Midbrain (tissue), 1 donor: ENCODE results near the gene RIPOR1.

Experiments
- DNase-seq: peaks from one replicate; lab custom pipeline; 2025; lab: John Stamatoyannopoulos, UW

Gene RIPOR1

GRCh38 chr16:67538666-67539101, 10.1 kb downstream of the RIPOR1 start:
- no peak for DNase-seq

GRCh38 chr16:67539271-67539670, 10.6 kb downstream of the RIPOR1 start:
- no peak for DNase-seq

DNA sequence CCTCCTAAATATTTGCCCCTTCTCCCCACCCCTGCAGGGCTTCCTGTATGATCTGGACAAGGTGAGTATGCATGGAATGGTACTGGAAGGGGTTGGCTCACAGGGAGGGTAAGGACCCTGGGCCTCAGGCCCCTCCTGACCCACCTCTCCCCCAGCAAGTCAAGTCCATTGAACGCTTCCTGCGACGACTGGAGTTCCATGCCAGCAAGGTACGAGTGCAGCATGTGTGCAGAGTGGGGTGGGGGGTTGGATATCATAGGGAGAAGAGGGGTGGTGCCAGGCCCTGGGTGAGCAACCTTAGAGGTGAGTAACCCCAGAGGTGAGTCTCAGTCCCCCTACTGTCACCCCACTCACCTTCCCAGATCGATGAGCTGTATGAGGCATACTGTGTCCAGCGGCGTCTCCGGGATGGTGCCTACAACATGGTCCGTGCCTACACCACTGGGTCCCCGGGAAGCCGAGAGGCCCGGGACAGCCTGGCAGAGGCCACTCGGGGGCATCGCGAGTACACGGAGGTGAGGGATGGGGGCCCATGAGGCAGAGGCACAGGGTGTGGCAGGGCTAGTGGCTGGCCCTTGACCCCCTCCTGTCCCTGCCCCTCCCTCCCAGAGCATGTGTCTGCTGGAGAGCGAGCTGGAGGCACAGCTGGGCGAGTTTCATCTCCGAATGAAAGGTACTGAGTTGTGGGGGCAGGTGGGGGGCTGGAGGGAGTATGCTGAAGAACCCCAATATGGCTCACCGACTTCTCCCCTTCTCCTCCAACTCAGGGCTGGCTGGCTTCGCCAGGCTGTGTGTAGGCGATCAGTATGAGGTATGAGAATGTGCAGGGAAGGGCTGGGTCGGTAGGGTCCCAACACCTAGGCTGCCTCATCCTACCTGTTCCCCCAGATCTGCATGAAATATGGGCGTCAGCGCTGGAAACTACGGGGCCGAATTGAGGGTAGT, 11.3 kb downstream of the RIPOR1 start:
- DNase-seq: no peak

- DNase-seq: no peak
These were observed 12.1 kb downstream of the RIPOR1 start for GRCh38 chr16:67540756-67541155.

GRCh38 chr16:67541391-67542263, 13.0 kb downstream of the RIPOR1 start:
- no peak for DNase-seq

GRCh38 chr16:67542464-67542863, 13.8 kb downstream of the RIPOR1 start:
- no peak for DNase-seq

DNA sequence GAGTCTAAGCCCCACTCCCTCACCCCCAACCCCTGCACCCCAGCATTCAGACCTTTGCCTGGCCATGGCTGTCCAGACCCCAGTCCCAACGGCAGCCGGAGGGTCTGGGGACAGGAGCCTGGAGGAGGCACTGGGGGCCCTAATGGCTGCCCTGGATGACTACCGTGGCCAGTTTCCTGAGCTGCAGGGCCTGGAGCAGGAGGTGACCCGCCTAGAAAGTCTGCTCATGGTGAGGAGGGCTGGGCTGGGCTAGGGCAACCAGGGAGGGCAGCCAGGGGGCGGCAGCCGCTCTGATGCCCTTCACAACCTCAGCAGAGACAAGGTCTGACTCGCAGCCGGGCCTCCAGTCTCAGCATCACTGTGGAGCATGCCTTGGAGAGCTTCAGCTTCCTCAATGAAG, 14.4 kb downstream of the RIPOR1 start:
- DNase-seq: no peak

DNA sequence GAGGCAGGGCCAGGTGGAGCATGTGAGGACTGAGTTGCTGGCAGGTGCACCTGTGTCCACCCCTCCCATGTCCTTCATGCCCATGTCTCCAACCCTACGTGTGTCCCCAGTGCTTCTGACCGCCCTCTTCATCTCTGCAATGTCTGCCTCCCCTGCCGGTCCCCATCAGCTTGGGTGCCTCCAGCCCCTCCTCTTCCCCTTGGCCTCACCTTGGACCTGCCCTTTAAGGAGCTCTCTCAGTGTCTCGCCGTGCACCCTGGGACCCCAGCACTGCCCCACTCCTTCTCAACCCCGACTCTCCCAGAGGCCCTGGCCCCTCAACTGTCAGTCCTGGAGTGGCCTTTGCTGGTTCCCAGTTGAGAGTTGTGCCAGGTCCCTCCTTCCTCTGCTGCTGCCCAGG, 15.0 kb downstream of the RIPOR1 start:
- no peak for DNase-seq

DNA sequence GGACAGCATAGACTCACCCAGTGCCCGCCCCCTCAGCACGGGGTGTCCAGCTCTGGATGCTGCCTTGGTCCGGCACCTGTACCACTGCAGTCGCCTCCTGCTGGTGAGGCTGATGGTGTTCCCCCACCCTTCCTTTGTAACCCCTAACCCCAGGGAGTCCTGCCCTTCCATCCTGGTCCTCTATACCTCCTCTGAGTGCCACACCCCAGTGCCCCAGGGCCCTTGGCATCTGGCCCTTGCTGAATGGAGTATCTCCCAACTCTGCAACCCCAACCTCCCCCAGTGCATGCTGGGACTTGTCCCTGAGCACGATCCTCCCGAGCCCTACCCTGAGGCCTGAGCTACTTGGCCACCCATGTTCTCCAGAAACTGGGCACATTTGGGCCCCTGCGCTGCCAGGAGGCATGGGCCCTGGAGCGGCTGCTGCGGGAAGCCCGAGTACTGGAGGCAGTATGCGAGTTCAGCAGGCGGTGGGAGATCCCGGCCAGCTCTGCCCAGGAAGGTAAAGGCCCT, 15.8 kb downstream of the RIPOR1 start:
- no peak for DNase-seq

DNA sequence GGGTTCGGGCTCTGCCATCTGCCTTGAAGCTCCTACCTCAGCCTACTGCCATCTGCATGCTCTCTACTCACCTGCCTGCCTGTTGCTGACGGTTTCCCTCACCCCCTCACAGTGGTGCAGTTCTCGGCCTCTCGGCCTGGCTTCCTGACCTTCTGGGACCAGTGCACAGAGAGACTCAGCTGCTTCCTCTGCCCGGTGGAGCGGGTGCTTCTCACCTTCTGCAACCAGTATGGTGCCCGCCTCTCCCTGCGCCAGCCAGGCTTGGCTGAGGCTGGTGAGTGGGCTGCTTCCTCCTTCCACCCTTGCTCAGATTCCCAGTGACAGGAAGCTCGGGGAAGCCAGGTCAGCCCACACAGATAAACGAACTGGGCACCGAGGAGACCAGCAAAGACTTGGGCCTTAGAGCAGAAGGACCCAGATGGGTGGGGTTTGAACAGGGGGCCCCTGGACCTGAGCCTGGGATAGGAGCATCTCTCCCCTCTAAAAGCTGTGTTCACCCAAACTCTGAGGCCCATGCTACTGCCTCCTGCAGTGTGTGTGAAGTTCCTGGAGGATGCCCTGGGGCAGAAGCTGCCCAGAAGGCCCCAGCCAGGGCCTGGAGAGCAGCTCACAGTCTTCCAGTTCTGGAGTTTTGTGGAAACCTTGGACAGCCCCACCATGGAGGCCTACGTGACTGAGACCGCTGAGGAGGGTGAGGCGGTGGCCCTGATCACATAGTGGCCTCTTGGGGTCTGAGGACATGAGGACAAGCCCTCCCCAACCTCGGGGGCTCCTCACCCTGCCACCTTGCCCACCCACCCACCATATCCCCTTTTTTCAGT, 16.4 kb downstream of the RIPOR1 start:
- no peak for DNase-seq

GRCh38 chr16:67545665-67546024, 17.0 kb downstream of the RIPOR1 start:
- no peak for DNase-seq

DNA sequence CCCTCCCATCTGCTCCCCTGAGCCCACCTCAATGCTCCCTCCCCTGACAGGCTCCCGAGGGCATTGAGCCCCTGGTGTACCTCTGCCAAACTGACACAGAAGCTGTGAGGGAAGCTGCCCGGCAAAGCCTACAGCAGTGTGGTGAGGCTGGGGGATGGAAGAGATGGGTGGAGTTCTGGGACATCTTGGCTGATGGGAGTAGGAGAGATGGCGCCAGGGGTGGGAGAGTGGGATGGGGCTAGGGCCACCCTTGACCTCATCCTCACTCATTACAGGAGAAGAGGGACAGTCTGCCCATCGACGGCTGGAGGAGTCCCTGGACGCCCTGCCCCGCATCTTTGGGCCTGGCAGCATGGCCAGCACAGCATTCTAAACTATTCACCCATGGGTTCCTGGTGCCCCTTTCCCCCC, 17.5 kb downstream of the RIPOR1 start:
- no peak for DNase-seq

GRCh38 chr16:67546761-67547422, 18.3 kb downstream of the RIPOR1 start:
- peak; percentile 80 for DNase-seq

DNA sequence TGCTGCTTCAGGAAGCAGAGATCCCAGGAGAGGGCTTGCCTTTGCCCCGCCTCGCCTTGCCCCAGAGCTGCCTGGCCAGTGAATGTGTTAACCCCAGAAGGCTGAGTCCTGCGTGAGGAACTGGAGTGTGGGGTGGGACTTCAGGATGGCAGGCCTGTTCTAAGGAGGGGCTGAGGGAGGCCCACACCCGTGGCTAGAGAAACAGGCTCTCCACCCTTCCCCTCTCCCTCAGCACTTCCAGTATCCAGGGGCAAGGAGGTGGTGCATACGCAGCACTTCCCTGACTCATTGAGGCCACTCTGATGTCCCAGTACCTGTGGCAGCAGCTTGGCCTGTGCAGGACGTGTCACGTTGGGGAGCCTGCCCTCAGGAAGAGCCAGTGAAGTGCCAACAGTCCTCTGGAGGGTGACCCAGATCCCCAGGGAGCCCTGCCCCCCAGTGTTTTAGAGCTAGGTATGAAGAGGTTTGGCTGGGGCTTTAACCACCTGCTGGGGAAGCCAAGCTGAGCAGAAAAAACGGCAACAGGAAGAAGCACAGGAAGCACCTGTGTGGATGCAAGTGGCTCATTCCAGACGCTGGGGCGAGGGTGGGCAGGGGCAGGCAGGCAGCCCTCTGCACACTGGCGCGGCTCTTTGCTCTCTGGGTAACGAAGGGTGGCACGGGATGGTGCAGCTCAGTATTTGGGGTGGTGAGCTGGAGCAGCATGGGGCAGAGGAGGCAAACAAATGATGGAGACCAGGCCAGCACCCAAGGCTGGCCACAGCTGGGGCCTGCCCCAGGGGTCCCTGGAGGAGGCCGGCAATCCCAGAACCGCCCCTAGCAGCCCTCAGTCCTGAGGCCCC, 19.0 kb downstream of the RIPOR1 start:
- no peak for DNase-seq

- no peak for DNase-seq
These were observed 19.9 kb downstream of the RIPOR1 start for GRCh38 chr16:67548265-67549126.

DNA sequence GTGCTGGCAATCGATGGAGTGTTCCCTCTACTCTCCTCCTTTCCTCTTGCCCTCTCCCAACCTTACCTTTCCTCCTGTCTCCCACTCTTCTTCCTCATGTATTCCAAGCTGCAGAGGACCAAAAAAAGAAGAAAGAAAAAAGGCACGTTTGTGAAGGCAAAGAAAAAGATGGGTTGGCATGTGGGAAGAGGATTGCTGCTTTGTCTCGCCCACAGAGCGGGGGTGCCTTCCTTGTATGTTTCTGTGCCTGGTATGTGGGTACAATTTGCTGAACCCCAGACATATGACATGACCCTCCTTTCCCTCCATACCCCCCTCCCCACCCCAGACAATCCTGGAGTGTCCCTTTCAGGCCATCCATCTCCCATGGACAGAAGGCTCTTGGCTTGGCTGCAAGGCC, 20.6 kb downstream of the RIPOR1 start:
- no peak for DNase-seq

- no peak for DNase-seq
These were observed 21.3 kb downstream of the RIPOR1 start for GRCh38 chr16:67549936-67550335.

- no peak for DNase-seq
These were observed 22.5 kb downstream of the RIPOR1 start for GRCh38 chr16:67551091-67551490.

GRCh38 chr16:67551972-67552371, 23.3 kb downstream of the RIPOR1 start:
- DNase-seq: no peak
